MM.1S (cell line): ENCODE data around the gene DOK4.
A peak's percentile ranks its signal among the peaks of the same experiment; 100 is the strongest.

Source experiments
- DNase-seq: peaks from one replicate; pipeline ENCODE4 v3.0.0-alpha.2; 2015
- H2AFZ ChIP-seq: fragments of 300-600 bp; sonication (generic); 2 replicates; pipeline ENCODE4 v1.6.0; 2016; ENCODE audit warnings: antibody characterized with exemption, low read length
- H3F3A ChIP-seq: fragments of 300-600 bp; sonication (generic); 2 replicates; pipeline ENCODE4 v1.6.1; 2016; ENCODE audit warnings: mild to moderate bottlenecking, antibody characterized with exemption, low read length, moderate library complexity, mixed read lengths; ENCODE audit not compliant: insufficient read depth
- H3K27ac ChIP-seq: fragments of 300-600 bp; sonication (generic); 2 replicates; pipeline ENCODE4 v1.5.1; 2016; ENCODE audit warnings: mild to moderate bottlenecking, low read length
- H3K27me3 ChIP-seq: fragments of 300-600 bp; sonication (generic); replicated peaks from 2 replicates; pipeline ENCODE4 v1.6.0; 2016; ENCODE audit warnings: low read length; ENCODE audit not compliant: insufficient read depth
- H3K36me3 ChIP-seq: fragments of 300-600 bp; sonication (generic); replicated peaks from 2 replicates; pipeline ENCODE4 v1.6.1; 2016; ENCODE audit warnings: mild to moderate bottlenecking, low read length, mixed read lengths; ENCODE audit not compliant: insufficient read depth
- H3K4me1 ChIP-seq: fragments of 300-600 bp; sonication (generic); 2 replicates; pipeline ENCODE4 v1.6.1; 2016; ENCODE audit warnings: low read length, mixed read lengths
- H3K4me2 ChIP-seq: fragments of 300-600 bp; sonication (generic); 2 replicates; pipeline ENCODE4 v1.6.0; 2016; ENCODE audit warnings: low read depth, low read length
- H3K4me3 ChIP-seq: fragments of 300-600 bp; sonication (generic); 2 replicates; pipeline ENCODE4 v1.5.1; 2016; ENCODE audit warnings: low read length, mixed read lengths
- H3K79me2 ChIP-seq: fragments of 300-600 bp; sonication (generic); 2 replicates; pipeline ENCODE4 v1.6.1; 2016; ENCODE audit warnings: mixed run types, low read length, mixed read lengths
- H3K9ac ChIP-seq: fragments of 300-600 bp; sonication (generic); 2 replicates; pipeline ENCODE4 v1.6.1; 2016; ENCODE audit warnings: low read length, mixed read lengths
- H3K9me2 ChIP-seq: fragments of 300-600 bp; sonication (generic); replicated peaks from 2 replicates; pipeline ENCODE4 v1.6.1; 2016; ENCODE audit warnings: mild to moderate bottlenecking, low read length, mixed read lengths; ENCODE audit not compliant: insufficient read depth
- H3K9me3 ChIP-seq: fragments of 300-600 bp; sonication (generic); replicated peaks from 2 replicates; pipeline ENCODE4 v1.6.1; 2016; ENCODE audit warnings: mild to moderate bottlenecking, low read length, mixed read lengths; ENCODE audit not compliant: insufficient read depth
- H4K20me1 ChIP-seq: fragments of 300-600 bp; sonication (generic); 2 replicates; pipeline ENCODE4 v1.6.1; 2016; ENCODE audit warnings: mild to moderate bottlenecking, low read length, moderate library complexity, mixed read lengths; ENCODE audit not compliant: insufficient read depth
- EZH2 ChIP-seq: fragments of 300-600 bp; sonication (generic); optimal IDR thresholded peaks from 2 replicates; pipeline ENCODE3; 2017; ENCODE audit warnings: low read depth, mild to moderate bottlenecking, antibody characterized with exemption, low read length, mixed read lengths
- EZH2phosphoT487 ChIP-seq: fragments of 300-600 bp; sonication (generic); IDR thresholded peaks from 2 replicates; pipeline ENCODE4 v1.6.1; 2018; ENCODE audit warnings: antibody characterized with exemption, low read length
- TF ChIP-seq, protein P1 (sequence below): fragments of 300-600 bp; sonication (generic); IDR thresholded peaks from 2 replicates; pipeline ENCODE4 v1.5.1; 2016; ENCODE audit warnings: antibody characterized with exemption, low read length, mixed read lengths

The DOK4 gene

DNA sequence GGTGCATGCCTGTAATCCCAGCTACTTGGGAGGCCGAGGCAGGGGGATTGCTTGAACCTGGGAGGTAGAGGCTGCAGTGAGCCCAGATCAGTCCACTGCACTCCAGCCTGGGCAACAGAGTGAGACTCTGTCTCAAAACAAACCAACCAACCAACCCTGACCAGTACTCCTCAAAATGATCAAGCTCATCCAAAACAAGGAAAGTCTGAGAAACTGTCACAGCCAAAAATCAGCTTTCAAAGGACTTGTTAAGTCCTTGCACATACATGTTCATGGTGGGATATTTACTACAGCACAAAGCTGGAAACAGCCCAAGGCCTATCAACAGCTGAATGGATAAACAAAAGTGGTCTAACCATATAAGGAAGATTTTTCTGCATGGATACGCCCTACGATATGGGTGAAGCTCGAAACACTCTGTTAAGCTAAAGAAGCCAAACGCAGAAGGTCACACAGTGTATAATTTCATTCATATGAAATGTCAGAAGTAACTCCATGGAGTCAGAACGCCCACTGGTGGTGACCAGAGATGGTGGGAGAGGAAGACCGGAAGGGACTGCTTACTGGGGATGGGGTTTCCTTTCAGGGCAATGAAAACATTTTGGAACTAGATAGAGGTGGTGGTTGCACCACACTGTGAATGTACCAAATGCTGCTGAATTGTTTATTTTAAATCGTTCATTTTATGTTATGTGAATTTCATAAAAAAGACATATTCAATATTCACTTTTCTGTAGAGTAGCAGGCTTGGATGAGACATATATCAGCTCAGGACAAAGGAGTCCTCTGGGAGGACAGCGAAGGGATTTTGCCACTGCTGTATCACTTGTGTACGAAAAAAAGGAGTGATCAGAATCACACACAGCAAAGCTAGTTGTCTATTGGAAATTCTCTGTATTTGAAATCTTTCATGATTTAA lies 64.0 kb downstream of the DOK4 start:
- DNase-seq, result no peak
- Histone ChIP-seq H3K9me3 (no peaks in the 10 kb centered on the region), H3K9ac (no peak overlapping the region), H3K27me3 (no peaks in the 10 kb centered on the region), H3K4me3 (no peak overlapping the region), H2AFZ (no peak overlapping the region), H3K36me3 (no peaks in the 10 kb centered on the region), H3K79me2 (no peaks in the 10 kb centered on the region), H4K20me1 (no peaks in the 10 kb centered on the region), H3K4me2 (no peak overlapping the region), H3K9me2 (no peaks in the 10 kb centered on the region), H3K4me1 (no peaks in the 10 kb centered on the region), H3F3A (no peaks in the 10 kb centered on the region), H3K27ac (no peak overlapping the region)
- TF ChIP-seq, protein P1, sequence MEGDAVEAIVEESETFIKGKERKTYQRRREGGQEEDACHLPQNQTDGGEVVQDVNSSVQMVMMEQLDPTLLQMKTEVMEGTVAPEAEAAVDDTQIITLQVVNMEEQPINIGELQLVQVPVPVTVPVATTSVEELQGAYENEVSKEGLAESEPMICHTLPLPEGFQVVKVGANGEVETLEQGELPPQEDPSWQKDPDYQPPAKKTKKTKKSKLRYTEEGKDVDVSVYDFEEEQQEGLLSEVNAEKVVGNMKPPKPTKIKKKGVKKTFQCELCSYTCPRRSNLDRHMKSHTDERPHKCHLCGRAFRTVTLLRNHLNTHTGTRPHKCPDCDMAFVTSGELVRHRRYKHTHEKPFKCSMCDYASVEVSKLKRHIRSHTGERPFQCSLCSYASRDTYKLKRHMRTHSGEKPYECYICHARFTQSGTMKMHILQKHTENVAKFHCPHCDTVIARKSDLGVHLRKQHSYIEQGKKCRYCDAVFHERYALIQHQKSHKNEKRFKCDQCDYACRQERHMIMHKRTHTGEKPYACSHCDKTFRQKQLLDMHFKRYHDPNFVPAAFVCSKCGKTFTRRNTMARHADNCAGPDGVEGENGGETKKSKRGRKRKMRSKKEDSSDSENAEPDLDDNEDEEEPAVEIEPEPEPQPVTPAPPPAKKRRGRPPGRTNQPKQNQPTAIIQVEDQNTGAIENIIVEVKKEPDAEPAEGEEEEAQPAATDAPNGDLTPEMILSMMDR, result peak; percentile 34
- no peak for TF ChIP-seq EZH2phosphoT487
- TF ChIP-seq EZH2, result no peak
